Lower lobe of right lung (tissue), 2 donors: ENCODE measurements around the gene KLB. TPM values are rescaled to one million over a fixed set of nuclear protein-coding genes. Genes with fewer than 3 reads are reported as not detected.

Source experiments
- ATAC-seq, 2 donors: fragments of 200-7000 bp; cut with Tn5 transposase; one replicate each; pipeline ENCODE4 v1.9.1; 2020 to 2022; ENCODE audit warnings: mild to moderate bottlenecking in 2 of 2, moderate library complexity in 2 of 2
- DNase-seq: peaks from one replicate; pipeline ENCODE4 v3.0.0-alpha.2; 2020
- H3K27ac ChIP-seq: fragments of 200-600 bp; one replicate; pipeline ENCODE4 v1.8.0; 2022
- H3K27me3 ChIP-seq: fragments of 200-600 bp; one replicate; pipeline ENCODE4 v1.8.0; 2022; ENCODE audit warnings: low read depth
- H3K36me3 ChIP-seq: fragments of 200-600 bp; one replicate; pipeline ENCODE4 v1.8.0; 2022; ENCODE audit warnings: mild to moderate bottlenecking
- H3K4me1 ChIP-seq: fragments of 200-600 bp; one replicate; pipeline ENCODE4 v1.8.0; 2022
- H3K4me3 ChIP-seq: fragments of 200-600 bp; one replicate; pipeline ENCODE4 v1.8.0; 2022; ENCODE audit warnings: mild to moderate bottlenecking
- H3K9me3 ChIP-seq: fragments of 200-600 bp; one replicate; pipeline ENCODE4 v1.8.0; 2022
- intact Hi-C: fragments of 100-400 bp; cut with DNase I; formaldehyde crosslinking; loops from one replicate; pipeline ENCODE4 v1.11.0; 2022
- total RNA-seq: library from RNA; stranded (reverse); fragmentation: NEBNext Ultra II Directional; extraction: Animal tissue kit (Norgen Biotek cat#: 25700); gene quantifications from one replicate; pipeline ENCODE4 v1.2.1, GENCODE V29; 2021
- TF ChIP-seq, protein P1 (sequence below): fragments of 200-600 bp; IDR thresholded peaks from one replicate; pipeline ENCODE4 v1.8.0; 2022; ENCODE audit warnings: antibody characterized with exemption, mild to moderate bottlenecking
- donor health status: DM: no; HTN: yes; CAD: no; lungs with severe emphysema.

The KLB gene
- total RNA-seq, 1 donor from 2014 or later = 1.0 TPM

- TF ChIP-seq, protein P1, sequence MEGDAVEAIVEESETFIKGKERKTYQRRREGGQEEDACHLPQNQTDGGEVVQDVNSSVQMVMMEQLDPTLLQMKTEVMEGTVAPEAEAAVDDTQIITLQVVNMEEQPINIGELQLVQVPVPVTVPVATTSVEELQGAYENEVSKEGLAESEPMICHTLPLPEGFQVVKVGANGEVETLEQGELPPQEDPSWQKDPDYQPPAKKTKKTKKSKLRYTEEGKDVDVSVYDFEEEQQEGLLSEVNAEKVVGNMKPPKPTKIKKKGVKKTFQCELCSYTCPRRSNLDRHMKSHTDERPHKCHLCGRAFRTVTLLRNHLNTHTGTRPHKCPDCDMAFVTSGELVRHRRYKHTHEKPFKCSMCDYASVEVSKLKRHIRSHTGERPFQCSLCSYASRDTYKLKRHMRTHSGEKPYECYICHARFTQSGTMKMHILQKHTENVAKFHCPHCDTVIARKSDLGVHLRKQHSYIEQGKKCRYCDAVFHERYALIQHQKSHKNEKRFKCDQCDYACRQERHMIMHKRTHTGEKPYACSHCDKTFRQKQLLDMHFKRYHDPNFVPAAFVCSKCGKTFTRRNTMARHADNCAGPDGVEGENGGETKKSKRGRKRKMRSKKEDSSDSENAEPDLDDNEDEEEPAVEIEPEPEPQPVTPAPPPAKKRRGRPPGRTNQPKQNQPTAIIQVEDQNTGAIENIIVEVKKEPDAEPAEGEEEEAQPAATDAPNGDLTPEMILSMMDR = no peak
- Histone ChIP-seq H3K36me3 (peaks cover 67% of the 10 kb centered on the region), H3K4me1 (peaks cover 27% of the 10 kb centered on the region), H3K27ac (peak within 1 kb of the TSS; percentile 98), H3K9me3 (no peaks in the 10 kb centered on the region), H3K4me3 (peak within 1 kb of the TSS; percentile 88), H3K27me3 (no peaks in the 10 kb centered on the region)
- DNase-seq (peak; percentile 95), ATAC-seq (peak; percentile 97 to 98)
- intact Hi-C loops = no loop called here
These were observed 52.0 kb downstream of the KLB start, which contains the start of the genes LIAS and RPL9 for GRCh38 chr4:39458505-39459300. Gene LIAS (plus strand): TSS chr4:39459056. CDS start chr4:39459118, 62 bp downstream. Gene RPL9 (minus strand): TSS chr4:39458922. CDS start chr4:39458439, 483 bp downstream.

DNA sequence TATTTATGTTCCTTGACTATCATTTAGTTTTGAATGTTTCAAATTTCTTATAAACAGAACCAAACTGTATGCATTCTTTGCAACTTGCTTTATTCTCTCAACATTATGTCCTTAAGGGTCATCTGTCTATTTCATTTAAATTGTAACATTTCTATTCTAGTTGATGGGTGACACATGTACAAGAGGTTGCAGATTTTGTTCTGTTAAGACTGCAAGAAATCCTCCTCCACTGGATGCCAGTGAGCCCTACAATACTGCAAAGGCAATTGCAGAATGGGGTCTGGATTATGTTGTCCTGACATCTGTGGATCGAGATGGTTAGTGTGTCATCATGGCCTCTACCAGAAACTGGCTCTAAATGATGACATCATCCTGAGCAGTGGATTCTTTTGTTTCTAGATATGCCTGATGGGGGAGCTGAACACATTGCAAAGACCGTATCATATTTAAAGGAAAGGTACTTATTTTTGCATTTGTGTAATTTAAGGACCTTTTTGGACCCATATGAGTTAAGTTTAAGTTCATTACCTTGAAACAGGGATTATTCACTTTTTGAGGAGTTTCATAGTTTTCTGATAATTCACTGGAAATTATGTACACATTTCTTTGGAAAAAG lies 58.3 kb downstream of the KLB start:
- peaks cover 55% of the 10 kb centered on the region for H3K36me3 ChIP-seq
- no peak for ATAC-seq
- TF ChIP-seq, protein P1 = no peak
- H3K4me3 ChIP-seq = no peak overlapping the region
- H3K27ac ChIP-seq = no peak overlapping the region
- no peaks in the 10 kb centered on the region for H3K4me1 ChIP-seq
- DNase-seq = no peak
- intact Hi-C loops = loop anchor here (10.0 kb wide), 1 partner anchor 510 kb away; the partner anchor contains the start of gene PDS5A
- no peaks in the 10 kb centered on the region for H3K9me3 ChIP-seq
- no peaks in the 10 kb centered on the region for H3K27me3 ChIP-seq

- no peaks in the 10 kb centered on the region for H3K9me3 ChIP-seq
- no peaks in the 10 kb centered on the region for H3K4me1 ChIP-seq
- TF ChIP-seq, protein P1 = no peak
- DNase-seq (no peak), ATAC-seq (no peak)
- intact Hi-C loops = loop anchor here (10.0 kb wide), 1 partner anchor 508 kb away; the partner anchor contains the start of gene PDS5A
- H3K27ac ChIP-seq = no peak overlapping the region
- H3K36me3 ChIP-seq = peaks cover 53% of the 10 kb centered on the region
- no peaks in the 10 kb centered on the region for H3K27me3 ChIP-seq
- H3K4me3 ChIP-seq = no peak overlapping the region
These were observed 60.0 kb downstream of the KLB start for GRCh38 chr4:39466747-39467146.

GRCh38 chr4:39467464-39467863 lies 60.7 kb downstream of the KLB start:
- Histone ChIP-seq H3K4me1 (no peaks in the 10 kb centered on the region), H3K27me3 (no peaks in the 10 kb centered on the region), H3K36me3 (peaks cover 56% of the 10 kb centered on the region), H3K27ac (no peak overlapping the region), H3K4me3 (no peak overlapping the region), H3K9me3 (no peaks in the 10 kb centered on the region)
- intact Hi-C loops = loop anchor here (10.0 kb wide), 1 partner anchor 507 kb away; the partner anchor contains the start of gene PDS5A
- ATAC-seq (no peak), DNase-seq (no peak)
- TF ChIP-seq, protein P1 = no peak

DNA sequence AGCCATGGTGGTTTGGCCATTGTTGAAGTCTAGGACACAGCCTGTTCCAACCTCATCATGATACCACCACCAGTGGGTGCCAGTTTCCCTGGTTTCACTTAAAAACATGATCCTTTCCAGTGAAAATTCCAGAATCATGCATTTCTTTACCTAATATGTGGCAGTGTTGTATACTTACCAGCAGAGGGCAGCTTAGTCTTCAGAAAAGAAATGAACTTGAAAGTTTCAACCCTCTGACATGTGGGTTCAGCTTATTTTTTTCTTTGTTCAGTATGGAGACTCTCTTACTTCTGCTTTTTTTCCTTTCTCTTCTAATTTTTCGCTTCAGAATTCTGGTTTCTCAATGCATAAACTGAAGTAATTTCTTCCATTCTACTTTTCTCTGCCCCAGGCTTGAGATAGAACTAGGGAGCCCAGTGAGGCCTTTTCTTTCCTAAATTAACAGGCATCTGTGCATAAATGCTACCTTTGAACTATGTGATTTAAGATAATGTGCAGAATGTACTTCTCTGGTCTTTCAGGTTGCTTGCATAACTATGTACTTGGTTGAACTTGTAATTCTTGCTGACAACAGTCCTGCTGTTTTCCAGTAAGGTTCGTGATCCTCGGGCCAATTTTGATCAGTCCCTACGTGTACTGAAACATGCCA lies 62.8 kb downstream of the KLB start:
- peaks cover 49% of the 10 kb centered on the region for H3K36me3 ChIP-seq
- H3K4me1 ChIP-seq = no peaks in the 10 kb centered on the region
- no peaks in the 10 kb centered on the region for H3K27me3 ChIP-seq
- ATAC-seq = peak; percentile 87 to 91
- TF ChIP-seq, protein P1 = peak; percentile 85
- DNase-seq = no peak
- H3K4me3 ChIP-seq = no peak overlapping the region
- intact Hi-C loops = loop anchor here (10.0 kb wide), 1 partner anchor 505 kb away; the partner anchor contains the start of gene PDS5A
- H3K9me3 ChIP-seq = no peaks in the 10 kb centered on the region
- H3K27ac ChIP-seq = peak overlapping the region; percentile 15
